HG02642 (cell line): ENCODE measurements around the gene LEPROT.
"Not testable (repeated sequence)": the region's sequence is repeated elsewhere in the genome, so short reads cannot be mapped to it uniquely, and the experiment has no call there.

Experiments used
- ATAC-seq: cut with Tn5 transposase; IDR thresholded peaks from one replicate; pipeline ENCODE4 v1.9.1; 2021; ENCODE audit warnings: mild to moderate bottlenecking; ENCODE audit not compliant: unreplicated experiment, poor library complexity

The LEPROT gene, protein sequence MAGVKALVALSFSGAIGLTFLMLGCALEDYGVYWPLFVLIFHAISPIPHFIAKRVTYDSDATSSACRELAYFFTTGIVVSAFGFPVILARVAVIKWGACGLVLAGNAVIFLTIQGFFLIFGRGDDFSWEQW

DNA sequence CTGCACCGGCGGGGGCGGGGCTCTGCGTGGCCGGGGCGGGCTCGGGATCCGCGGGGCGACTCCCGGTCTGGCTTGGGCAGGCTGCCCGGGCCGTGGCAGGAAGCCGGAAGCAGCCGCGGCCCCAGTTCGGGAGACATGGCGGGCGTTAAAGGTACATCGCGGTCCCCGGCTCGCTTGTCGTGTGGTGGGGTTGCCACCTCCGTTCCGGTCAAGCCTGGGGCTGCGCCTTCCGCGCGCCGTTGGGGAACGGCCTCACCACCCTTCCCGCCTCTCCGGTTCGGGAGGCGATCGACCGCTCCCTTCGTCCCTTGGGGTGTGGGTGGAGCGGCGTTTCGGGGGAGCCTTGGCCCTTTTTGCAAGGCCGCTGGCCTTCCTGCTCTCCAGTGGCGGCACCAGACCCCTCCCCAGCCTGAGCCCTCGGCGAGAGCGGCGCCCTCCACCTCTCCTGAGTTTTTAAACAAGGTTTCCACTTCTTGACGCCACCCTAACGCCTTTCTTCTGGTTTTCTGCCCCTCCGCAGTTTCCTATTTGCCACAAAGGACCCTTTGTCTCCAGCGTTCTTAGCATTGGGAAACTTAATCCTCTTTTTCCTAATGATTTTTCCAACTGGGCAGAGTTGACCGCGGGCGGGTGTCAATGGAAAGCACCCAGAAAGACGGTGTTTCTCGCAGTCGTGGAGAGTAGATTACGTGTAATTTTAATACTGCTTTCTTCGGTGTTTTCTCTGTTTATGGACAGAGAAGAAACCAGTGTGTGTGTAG is at the start of gene LEPROT, which contains the start of gene LEPR:
Gene LEPROT (plus strand): TSS at position 79 of the 761 bp plus-strand sequence. CDS start 57 bp downstream, at position 136.
Gene LEPR (plus strand): TSS at position 79 of the 761 bp plus-strand sequence. CDS start 144,898 bp downstream, outside the sequence.
- peak; percentile 70 for ATAC-seq

DNA sequence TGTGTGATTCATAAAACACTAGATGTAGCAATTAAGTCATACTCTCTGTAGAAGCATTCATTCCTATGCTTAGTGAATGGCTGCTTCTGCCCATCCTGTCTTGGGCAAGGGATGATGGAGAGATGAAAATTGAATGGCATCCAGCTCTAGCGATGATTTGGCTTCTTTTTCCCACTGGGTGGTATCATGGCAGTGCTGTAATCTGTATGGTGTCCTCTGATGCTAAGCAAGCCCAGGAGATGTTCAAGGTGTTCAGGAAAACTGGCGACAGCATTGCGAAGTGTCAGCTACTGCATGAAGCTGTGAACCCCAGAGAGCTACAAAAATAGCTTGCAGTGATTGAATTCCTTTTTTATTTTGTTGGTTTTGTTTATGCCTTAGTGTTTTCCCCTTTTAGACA is 48.9 kb upstream of the LEPROT start:
- no peak for ATAC-seq

DNA sequence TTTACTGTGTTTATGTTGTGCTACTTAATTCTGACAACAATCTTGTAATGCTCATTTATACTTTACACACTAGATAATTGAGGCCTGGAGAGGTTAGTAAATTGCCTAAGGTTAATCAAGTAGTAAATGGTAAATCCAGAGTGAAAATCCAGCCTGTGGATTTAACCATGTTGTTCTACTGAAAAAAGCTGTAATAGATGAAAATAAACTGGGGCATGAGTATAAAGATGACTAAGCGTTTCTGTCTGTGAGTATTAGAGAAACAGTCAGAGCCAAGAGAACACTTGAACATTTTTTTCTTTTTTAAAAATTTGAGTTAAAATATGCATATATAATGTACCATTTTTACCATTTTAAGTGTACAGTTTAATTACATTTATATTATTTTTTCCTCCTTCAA is 47.9 kb upstream of the LEPROT start:
- ATAC-seq, result no peak

DNA sequence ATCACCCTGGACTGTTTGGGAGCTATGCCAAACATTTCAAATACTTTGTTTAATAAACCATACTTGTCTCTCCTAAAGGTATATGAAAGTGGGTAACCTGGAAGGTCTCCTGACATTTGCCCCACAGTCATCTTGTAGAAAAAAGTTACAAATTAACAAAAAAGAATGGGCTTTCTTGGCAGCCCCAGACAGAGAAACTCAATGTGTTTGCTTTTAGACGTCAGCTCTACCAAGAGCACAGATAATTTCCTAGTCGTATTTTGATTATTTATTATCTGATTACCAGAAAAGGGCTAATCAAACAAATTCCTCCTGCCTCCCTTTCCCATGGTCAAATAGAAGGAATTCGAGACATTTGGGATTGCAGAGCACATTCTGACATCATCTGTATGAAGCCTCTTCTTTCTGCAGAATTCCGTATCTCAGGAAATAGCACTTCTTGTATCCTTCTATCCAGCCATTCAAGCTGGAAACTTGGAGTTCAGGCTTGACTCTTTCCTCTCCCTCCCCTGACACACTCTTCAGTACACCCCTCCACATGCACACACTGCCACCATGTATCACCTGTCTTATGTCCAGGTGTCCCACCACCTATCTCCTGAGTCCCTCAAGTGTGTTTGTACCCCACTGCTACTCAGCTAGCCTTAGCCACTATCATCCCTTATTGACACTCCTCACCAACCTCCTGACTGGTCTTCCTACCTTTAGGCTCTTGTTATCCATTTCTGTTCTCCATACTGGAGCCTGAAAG is 42.8 kb upstream of the LEPROT start:
- ATAC-seq, result no peak

DNA sequence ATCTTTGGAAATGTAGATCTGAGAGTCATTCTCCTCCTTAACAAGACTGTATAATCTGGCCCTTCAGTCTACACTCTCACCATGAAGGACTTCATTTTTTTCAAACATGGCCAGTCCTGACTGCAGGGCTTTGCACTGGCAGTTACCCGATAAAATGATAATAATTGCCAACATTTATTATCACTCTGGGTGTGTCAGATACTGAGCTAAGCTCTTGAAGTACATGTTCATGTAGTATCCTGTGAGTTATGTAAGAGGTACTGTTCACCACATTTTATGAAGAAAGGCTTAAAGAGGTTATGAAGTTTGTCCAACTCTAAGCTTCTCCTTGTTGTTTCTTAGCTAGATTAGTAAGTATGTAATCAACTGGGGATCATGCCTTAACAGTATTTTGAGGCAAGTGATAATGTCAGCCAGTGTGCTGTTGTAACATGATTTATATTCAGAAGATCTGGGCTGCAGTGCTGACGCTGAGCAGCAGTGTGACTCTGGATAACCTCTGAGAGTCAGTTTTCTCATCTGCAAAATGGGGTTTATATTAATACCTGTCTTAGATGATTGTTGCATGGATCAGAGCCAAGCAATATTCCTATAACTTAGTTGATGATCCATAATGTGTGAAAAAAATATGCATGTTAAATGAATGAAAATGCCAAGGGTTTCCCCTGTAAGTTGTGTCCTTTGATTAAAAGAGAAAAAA is 42.1 kb upstream of the LEPROT start:
- ATAC-seq, result no peak

DNA sequence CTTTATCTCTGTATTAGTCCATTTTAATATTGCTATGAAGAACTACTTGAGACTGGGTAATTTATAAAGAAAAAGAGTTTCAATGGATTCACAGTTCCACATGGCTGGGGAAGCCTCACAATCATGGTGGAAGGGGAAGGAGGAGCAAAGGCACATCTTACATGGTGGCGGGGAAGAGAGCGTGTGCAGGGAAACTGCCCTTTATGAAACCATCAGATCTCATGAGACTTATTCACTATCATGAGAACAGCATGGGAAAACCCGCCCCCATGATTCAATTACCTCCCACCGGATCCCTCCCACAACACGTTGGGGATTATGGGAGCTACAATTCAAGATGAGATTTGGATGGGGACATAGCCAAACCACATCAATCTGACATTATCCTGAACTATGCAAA is 36.0 kb upstream of the LEPROT start:
- ATAC-seq, result not testable (repeated sequence)

DNA sequence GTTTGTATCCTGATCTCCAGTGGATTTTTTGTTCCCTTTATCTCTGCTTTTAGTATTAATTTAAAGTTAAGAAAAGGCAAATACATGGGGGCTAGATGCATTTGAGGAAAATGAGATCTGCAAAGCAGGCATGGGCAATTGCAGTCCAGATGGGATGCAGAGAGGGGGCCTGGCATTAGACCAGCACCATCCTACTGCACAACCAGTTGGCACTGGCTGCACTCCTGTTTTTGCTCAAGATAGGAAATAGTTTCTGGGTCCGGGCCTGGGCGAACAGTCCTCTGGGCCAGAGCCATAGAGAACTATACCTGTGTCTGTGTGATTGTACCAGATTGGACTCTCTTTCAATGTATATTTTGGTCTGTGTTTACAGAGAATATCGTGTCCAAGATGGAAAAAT is 34.0 kb upstream of the LEPROT start:
- no peak for ATAC-seq

DNA sequence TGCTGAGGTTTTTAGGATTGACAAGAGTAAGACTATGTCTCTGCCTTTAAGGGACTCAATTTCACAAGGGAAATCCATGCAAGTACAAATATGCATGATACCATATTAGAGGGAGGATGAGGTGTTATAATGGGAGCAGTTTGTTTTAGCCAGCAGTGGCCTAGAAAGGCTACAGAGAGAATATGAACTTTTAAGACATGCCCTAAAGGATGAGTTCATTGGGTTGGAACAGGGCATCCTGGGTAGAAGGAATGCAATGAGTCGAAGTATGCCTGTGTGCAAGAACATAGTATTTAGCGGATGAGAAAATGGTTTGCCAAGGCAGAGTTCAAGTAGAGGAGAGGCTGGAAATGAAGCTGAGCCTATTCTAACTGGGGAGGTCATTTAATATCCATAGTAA is 32.6 kb upstream of the LEPROT start:
- no peak for ATAC-seq

DNA sequence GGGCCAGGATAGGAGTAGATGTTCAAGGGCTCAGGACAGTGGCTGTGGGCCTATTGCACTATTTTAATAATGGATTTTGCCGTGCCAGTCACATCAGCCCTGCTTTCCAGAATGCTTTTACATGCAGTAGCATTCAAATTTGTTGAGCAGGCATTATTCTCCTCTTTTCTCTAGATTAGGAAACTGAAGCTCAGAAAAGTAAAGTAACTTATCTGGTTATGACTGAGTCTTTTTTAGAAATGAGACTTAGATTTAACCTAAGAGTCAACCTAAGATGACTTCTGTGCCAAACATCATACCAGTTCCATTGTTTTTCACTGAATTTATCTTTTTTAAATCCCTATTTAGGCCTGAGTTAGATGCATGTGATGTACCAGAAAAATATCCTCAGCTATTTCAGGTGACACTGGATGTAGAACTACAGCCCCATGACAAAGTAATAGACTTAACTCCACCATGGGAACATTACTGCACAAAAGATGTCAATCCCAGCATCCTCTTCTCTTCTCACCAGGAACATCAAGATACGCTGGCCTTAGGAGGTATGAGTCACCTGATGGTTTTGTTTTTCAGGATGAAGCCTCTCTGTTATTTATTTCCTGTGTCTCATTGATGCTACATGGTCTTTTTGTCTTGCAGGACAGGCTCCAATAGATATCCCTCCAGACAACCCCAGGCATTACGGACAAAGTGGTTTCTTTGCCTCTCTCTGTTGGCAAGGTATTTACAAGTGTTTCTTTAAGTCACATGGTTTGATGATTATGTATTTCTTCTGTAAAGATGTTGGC is 31.4 kb upstream of the LEPROT start:
- ATAC-seq, result no peak

DNA sequence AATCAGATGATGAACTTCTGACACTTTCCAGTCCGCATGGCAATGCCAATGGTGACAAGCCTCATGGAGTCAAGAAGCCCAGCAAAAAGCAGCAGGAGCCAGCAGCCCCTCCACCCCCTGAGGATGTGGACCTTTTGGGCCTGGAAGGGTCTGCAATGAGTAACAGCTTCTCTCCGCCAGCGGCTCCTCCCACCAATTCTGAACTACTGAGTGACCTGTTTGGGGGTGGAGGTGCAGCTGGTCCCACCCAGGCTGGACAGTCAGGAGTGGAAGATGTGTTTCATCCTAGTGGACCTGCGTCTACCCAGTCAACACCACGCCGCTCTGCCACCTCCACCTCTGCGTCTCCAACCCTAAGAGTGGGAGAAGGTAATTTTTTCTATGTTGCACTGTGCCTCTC is 28.0 kb upstream of the LEPROT start:
- ATAC-seq, result no peak

DNA sequence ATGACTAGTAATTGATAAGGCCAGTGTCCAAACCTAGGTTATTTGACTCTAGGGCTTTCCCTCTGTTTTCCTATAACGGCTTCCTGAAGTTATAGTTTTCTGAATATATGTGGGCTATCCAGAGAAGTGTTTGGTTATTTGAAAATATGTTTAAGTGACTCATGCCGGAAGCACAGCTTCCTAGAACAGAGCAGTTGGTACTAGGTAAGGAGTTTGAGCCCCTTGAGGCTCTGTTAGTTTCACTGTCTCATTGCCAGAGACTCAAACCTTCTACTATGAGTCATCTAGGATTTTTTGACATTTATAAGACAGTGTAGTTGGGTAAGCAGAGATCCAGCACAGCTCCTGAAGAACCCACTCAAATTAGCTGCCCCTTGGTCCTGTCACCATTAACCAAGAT is 27.1 kb upstream of the LEPROT start:
- ATAC-seq, result peak; percentile 82

DNA sequence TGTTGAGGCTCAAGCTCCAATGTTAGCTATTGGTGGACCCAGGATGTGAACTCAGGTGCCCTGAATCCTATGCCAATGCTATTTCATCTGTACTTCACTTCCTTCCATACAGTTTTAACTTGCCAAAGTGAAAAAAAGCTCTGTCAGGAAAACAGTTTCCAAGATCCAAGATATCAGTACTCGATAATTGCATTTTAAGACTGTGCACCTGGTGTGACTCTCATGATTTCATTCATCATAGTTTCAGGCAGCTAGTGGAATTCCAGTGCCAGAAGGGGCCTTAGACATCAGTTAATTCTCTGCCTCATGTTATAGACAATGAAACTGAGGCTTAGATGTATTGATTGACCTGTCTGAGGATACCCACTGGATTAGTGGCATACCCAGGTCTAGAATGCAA is 26.5 kb upstream of the LEPROT start:
- ATAC-seq, result no peak

DNA sequence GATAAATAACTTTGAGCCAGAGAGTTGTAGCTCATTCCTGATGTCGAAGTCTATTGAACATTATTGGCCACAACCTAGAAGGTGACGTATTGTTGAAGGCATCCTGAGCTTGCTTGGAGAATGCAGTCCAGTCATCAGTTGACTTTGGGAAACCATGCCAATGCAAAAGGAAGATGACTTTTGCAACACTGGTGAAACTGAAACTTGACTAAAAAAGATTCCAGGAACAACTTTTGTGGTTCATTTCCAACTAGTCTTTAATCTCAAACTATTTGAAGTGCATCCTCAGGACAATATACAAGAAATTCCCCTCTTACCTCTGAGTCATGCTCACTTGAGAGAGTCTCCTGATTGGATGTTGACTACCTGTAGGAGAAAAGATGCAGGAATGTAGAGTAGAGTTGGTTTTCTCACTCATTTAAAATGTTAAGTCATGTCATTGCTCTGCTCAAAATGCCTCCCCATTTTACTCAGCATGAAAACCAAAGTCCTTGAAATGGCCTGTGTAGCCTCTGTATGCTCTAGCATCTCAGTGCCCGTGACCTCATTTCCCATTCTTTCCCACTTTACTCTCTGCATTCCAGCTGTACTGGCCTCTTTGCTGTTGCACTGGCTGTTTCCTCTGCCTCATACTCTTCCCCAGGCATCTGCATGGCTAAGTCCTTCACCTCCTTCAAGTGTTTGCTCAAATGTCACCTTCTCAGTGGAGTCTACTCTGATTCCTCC is 24.4 kb upstream of the LEPROT start:
- ATAC-seq, result no peak

DNA sequence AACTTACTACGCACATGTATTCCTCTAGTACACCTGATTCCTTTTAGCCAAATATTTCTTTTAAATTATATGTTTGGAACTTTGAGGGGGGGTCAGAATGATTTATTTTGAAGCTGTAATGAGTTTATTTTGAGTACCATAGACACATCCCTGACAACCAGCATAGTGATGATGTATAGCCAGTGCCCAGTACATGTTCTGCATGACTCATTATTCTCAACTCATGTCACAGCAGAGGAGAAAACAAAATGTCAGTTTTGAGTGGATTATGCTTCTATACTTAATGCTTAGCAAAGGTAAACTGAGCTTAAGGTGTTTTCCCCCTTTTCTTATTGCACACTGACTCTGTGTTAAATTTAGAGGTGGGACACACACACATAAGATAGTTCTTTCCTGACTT is 22.4 kb upstream of the LEPROT start:
- ATAC-seq, result no peak

DNA sequence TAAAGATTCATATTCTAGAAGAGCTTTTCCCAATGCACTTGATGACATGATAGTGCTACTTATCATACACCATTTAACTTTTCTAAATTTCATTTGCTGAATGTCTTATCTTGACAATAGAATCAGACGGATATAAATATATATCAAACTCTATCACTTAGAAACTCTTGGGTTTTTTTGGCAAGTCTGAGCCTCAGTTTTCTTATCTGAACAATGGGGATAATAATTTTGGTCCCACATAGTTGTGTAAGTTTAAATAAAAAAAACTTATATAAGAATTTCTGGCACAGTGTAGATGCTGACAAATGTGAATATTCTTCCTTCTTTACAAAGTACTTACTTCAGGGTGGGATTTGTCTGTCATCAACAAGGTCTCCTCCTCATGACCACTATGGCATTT is 21.5 kb upstream of the LEPROT start:
- ATAC-seq, result no peak

DNA sequence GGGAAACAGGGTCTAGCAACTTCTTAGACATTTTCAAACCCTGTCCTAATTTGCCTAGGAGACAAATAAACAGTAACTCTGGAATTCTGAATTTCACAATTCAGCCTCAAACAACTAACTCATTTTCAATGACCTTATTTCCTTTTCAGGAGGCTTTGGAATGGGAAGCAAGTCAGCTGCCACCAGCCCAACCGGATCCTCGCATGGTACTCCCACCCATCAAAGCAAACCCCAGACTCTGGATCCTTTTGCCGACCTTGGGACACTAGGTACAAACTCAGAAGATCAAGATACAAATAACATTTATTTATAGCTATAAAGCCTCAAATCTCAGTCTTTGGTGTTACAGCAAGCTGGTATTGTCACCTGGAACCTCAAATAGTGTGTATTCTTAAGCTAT is 18.9 kb upstream of the LEPROT start:
- ATAC-seq, result no peak

DNA sequence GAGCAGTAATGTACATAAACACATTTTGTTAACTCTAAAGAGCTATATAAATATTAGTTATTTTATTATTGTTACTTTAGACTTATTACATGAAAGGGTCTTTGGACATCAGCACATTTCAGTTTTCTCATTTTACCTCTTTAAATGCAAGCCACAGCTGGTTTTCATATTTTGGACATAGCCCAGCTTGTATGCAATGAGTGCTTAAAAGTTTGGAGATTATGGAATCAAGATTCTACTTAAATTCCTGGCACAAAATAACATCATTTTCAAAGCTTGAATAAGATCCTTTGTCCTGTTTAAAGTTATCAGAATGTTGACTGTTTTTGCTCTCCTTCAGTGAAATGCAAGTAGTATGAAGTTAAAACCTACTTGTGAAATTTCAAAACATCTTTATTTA is 15.5 kb upstream of the LEPROT start:
- no peak for ATAC-seq

DNA sequence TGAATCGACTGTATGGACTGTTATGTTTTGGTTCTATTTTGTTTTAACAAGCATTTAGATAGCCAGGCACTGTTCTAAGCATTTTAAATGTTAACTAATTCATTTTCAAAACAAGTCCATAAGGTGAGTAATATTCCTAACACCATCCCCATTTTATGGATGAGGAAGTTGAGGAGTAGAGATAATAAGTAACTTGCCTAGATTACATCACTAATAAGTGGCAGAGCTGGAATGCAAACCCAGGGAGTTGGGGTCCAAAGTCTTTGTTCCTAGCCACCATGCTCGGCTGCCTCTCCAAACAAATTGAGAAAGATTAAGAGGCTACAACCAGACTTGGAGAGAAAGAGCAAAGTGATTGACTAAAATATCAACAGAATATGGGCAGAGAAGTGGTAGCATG is 12.6 kb upstream of the LEPROT start:
- no peak for ATAC-seq

DNA sequence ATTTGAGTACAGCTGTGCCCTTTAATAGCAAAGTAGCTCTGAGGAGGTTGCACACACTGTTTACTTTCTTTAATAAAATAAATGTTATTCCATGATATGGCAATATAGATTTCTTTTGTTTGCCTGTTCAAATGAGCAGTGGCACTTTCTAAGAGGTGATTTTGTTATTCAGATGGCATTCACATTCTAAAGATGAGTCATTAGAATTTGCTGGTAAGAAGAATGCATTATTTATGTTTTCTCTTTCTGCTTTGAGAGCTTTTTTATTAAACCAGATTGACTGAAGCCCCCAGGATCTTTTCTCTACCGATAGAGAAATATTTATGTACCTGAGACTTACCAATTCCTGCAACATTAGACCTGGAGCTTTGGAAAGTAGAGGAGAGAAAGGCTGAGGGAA is 11.2 kb upstream of the LEPROT start:
- no peak for ATAC-seq
